Esophagus squamous epithelium (tissue), 4 donors: ENCODE measurements around the gene KCNQ1.

ENCODE experiments used
- POLR2A ChIP-seq, 4 donors: fragments of 450-650 bp; IDR thresholded peaks; one replicate each; pipeline ENCODE4 v1.6.1; 2017; ENCODE audit warnings: antibody characterized with exemption in 4 of 4, mild to moderate bottlenecking in 4 of 4, moderate library complexity in 3 of 4
- TF ChIP-seq, protein P1 (sequence below), 6 experiments: fragments of 450-650 bp in 4 of 6; fragments of 200-600 bp in 2 of 6; sonication (generic) in 2 of 6; IDR thresholded peaks; one replicate each; pipeline ENCODE4 v1.5.1; 2016 to 2019; ENCODE audit warnings: antibody characterized with exemption in 6 of 6, mild to moderate bottlenecking in 4 of 6, moderate library complexity in 4 of 6

DNA sequence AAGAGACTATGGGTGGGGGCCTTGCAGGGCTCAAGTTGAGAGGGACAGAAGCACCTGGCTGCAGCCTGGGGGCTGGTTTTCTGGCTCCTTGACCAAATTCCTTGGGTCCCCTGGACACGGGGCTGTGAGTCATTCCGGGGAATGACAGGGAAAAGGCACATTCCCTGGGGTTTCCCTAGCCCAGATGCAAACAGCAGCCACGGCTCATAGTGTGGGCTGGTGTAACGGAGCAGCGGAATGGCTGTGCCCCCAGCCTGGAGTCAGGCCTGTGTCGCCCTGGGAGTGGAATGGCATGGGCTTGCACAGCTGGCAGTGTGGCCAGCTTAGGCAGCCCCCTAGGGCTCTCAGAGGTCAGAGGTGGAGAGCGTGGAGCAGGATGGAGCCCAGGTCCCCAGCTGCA lies 332.6 kb downstream of the KCNQ1 start:
- TF ChIP-seq, protein P1, sequence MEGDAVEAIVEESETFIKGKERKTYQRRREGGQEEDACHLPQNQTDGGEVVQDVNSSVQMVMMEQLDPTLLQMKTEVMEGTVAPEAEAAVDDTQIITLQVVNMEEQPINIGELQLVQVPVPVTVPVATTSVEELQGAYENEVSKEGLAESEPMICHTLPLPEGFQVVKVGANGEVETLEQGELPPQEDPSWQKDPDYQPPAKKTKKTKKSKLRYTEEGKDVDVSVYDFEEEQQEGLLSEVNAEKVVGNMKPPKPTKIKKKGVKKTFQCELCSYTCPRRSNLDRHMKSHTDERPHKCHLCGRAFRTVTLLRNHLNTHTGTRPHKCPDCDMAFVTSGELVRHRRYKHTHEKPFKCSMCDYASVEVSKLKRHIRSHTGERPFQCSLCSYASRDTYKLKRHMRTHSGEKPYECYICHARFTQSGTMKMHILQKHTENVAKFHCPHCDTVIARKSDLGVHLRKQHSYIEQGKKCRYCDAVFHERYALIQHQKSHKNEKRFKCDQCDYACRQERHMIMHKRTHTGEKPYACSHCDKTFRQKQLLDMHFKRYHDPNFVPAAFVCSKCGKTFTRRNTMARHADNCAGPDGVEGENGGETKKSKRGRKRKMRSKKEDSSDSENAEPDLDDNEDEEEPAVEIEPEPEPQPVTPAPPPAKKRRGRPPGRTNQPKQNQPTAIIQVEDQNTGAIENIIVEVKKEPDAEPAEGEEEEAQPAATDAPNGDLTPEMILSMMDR (IDR thresholded peaks at IDR 0.05): no peak
- no peak for TF ChIP-seq POLR2A (IDR thresholded peaks at IDR 0.05)
